GM06990 (cell line): ENCODE measurements around the gene RPS25.

Source experiments
- DNase-seq: peaks from one replicate; pipeline ENCODE4 v3.0.0-alpha.2; 2011; ENCODE audit not compliant: insufficient read length; ENCODE audit errors: extremely low read depth
- H3K27me3 ChIP-seq: replicated peaks from 2 replicates; pipeline ENCODE4 v1.6.0; 2011; ENCODE audit warnings: low read length; ENCODE audit not compliant: control insufficient read depth, insufficient read depth
- H3K36me3 ChIP-seq: 2 replicates; pipeline ENCODE4 v1.5.1; 2011; ENCODE audit warnings: low read length; ENCODE audit not compliant: control insufficient read depth, insufficient read depth
- H3K4me3 ChIP-seq: replicated peaks from 2 replicates; pipeline ENCODE4 v1.5.1; 2011; ENCODE audit warnings: low read depth, mild to moderate bottlenecking, control low read depth, low read length
- CTCF ChIP-seq: IDR thresholded peaks from 2 replicates; pipeline ENCODE4 v1.5.1; 2011; ENCODE audit warnings: low read length, control low read depth, mild to moderate bottlenecking, inconsistent platforms; ENCODE audit not compliant: insufficient read depth, poor library complexity, severe bottlenecking

Gene RPS25

DNA sequence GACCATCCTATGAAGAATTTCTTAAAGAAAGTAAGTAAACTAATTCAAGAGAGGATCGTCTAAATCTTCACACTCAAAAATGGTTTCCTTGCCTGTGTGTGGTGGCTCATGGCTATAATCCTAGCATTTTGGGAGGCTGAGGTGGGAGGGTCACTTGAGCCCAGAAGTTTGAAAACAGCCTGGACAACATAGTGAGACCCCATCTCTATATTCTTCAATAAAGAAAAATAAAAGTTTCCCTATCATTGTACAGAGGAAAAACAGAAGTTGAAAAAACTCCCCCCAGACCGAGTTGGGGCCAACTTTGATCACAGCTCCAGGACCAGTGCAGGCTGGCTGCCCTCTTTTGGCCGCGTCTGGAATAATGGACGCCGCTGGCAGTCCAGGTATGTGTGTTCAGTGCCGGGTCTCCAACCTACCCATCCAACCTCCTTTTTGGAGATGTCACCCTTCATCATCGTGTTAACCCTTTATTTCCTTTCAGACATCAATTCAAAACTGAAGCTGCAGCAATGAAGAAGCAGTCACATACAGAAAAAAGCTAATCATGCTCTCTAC, 3.0 kb downstream of the RPS25 start:
- TF ChIP-seq CTCF = no peak
- no peaks in the 10 kb centered on the region for H3K27me3 ChIP-seq
- no peak for DNase-seq
- no peak overlapping the region for H3K4me3 ChIP-seq
- peaks cover 25% of the 10 kb centered on the region for H3K36me3 ChIP-seq

- Histone ChIP-seq H3K27me3 (no peaks in the 10 kb centered on the region), H3K36me3 (peaks cover 25% of the 10 kb centered on the region), H3K4me3 (no peak overlapping the region)
- TF ChIP-seq CTCF = no peak
- no peak for DNase-seq
Observed at GRCh38 chr11:119014209-119014924, 3.8 kb downstream of the RPS25 start.

GRCh38 chr11:119012629-119013170, 5.4 kb downstream of the RPS25 start:
- no peak for TF ChIP-seq CTCF
- Histone ChIP-seq H3K27me3 (no peaks in the 10 kb centered on the region), H3K4me3 (no peak overlapping the region), H3K36me3 (peaks cover 25% of the 10 kb centered on the region)
- DNase-seq = no peak

GRCh38 chr11:119011476-119012053, 6.6 kb downstream of the RPS25 start:
- no peak overlapping the region for H3K4me3 ChIP-seq
- no peaks in the 10 kb centered on the region for H3K27me3 ChIP-seq
- peaks cover 26% of the 10 kb centered on the region for H3K36me3 ChIP-seq
- DNase-seq = no peak
- no peak for TF ChIP-seq CTCF

- Histone ChIP-seq H3K4me3 (no peak overlapping the region), H3K27me3 (no peaks in the 10 kb centered on the region), H3K36me3 (peaks cover 6% of the 10 kb centered on the region)
- no peak for TF ChIP-seq CTCF
- no peak for DNase-seq
Observed at GRCh38 chr11:119006656-119007055, 11.5 kb downstream of the RPS25 start.
